Measurements from ENCODE around the gene TMEM150A.

TMEM150A gene

GRCh38 chr2:85550486-85550885 lies 52.0 kb downstream of the TMEM150A start:
- H3K27me3 ChIP-seq (ENCODE audit: control insufficient read depth, low read length): no peaks in the 10 kb centered on the region
- no peak overlapping the region for H3K4me2 ChIP-seq (ENCODE audit: low read length)
- no peak overlapping the region for H3K27ac ChIP-seq (ENCODE audit: low read depth, low read length)
- H3K4me3 ChIP-seq (ENCODE audit: low read length): no peak overlapping the region
- no peaks in the 10 kb centered on the region for H3K4me1 ChIP-seq (ENCODE audit: control insufficient read depth, low read length)
- H3K79me2 ChIP-seq (ENCODE audit: control insufficient read depth, low read length): no peaks in the 10 kb centered on the region
- H3K9me3 ChIP-seq (ENCODE audit: control insufficient read depth, insufficient read depth, low read length): no peaks in the 10 kb centered on the region
- H3K9me2 ChIP-seq (replicated peaks; ENCODE audit: control insufficient read depth, low read length): no peaks in the 10 kb centered on the region
- H3K36me3 ChIP-seq (ENCODE audit: control insufficient read depth, low read length): peaks cover 75% of the 10 kb centered on the region
- H4K20me1 ChIP-seq (ENCODE audit: control insufficient read depth, insufficient read depth, low read depth, low read length): no peaks in the 10 kb centered on the region; the same call in 1 of the 2 replicates
- TF ChIP-seq, protein P1, sequence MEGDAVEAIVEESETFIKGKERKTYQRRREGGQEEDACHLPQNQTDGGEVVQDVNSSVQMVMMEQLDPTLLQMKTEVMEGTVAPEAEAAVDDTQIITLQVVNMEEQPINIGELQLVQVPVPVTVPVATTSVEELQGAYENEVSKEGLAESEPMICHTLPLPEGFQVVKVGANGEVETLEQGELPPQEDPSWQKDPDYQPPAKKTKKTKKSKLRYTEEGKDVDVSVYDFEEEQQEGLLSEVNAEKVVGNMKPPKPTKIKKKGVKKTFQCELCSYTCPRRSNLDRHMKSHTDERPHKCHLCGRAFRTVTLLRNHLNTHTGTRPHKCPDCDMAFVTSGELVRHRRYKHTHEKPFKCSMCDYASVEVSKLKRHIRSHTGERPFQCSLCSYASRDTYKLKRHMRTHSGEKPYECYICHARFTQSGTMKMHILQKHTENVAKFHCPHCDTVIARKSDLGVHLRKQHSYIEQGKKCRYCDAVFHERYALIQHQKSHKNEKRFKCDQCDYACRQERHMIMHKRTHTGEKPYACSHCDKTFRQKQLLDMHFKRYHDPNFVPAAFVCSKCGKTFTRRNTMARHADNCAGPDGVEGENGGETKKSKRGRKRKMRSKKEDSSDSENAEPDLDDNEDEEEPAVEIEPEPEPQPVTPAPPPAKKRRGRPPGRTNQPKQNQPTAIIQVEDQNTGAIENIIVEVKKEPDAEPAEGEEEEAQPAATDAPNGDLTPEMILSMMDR (IDR thresholded peaks at IDR 0.05; ENCODE audit: low read depth, low read length, poor library complexity, severe bottlenecking): no peak
- no peak for TF ChIP-seq EZH2phosphoT487 (IDR thresholded peaks at IDR 0.05; ENCODE audit: borderline replicate concordance, low read length)
- peaks cover 37% of the 10 kb centered on the region for H3F3A ChIP-seq (ENCODE audit: control insufficient read depth, insufficient read depth)

GRCh38 chr2:85549826-85550225 lies 52.7 kb downstream of the TMEM150A start:
- no peaks in the 10 kb centered on the region for H3K4me1 ChIP-seq (ENCODE audit: control insufficient read depth, low read length)
- H4K20me1 ChIP-seq (ENCODE audit: control insufficient read depth, insufficient read depth, low read depth, low read length): no peaks in the 10 kb centered on the region; the same call in 1 of the 2 replicates
- peaks cover 43% of the 10 kb centered on the region for H3F3A ChIP-seq (ENCODE audit: control insufficient read depth, insufficient read depth)

GRCh38 chr2:85549095-85549494 lies 53.4 kb downstream of the TMEM150A start:
- Histone ChIP-seq H3K36me3 (ENCODE audit: control insufficient read depth, low read length) (peaks cover 75% of the 10 kb centered on the region), H3K9me2 (replicated peaks; ENCODE audit: control insufficient read depth, low read length) (no peaks in the 10 kb centered on the region), H3F3A (ENCODE audit: control insufficient read depth, insufficient read depth) (peaks cover 50% of the 10 kb centered on the region)

More at GRCh38 chr2:85549826-85550225, 52.7 kb downstream of the TMEM150A start:
- Histone ChIP-seq H3K36me3 (ENCODE audit: control insufficient read depth, low read length) (peaks cover 75% of the 10 kb centered on the region), H3K9me2 (replicated peaks; ENCODE audit: control insufficient read depth, low read length) (no peaks in the 10 kb centered on the region), H3K4me3 (ENCODE audit: low read length) (no peak overlapping the region), H3K27me3 (ENCODE audit: control insufficient read depth, low read length) (no peaks in the 10 kb centered on the region), H3K79me2 (ENCODE audit: control insufficient read depth, low read length) (no peaks in the 10 kb centered on the region), H3K27ac (ENCODE audit: low read depth, low read length) (no peak overlapping the region), H3K9me3 (ENCODE audit: control insufficient read depth, insufficient read depth, low read length) (no peaks in the 10 kb centered on the region), H3K4me2 (ENCODE audit: low read length) (no peak overlapping the region)
- TF ChIP-seq, protein P1 (IDR thresholded peaks at IDR 0.05; ENCODE audit: low read depth, low read length, poor library complexity, severe bottlenecking): no peak
- no peak for TF ChIP-seq EZH2phosphoT487 (IDR thresholded peaks at IDR 0.05; ENCODE audit: borderline replicate concordance, low read length)

More at GRCh38 chr2:85549095-85549494, 53.4 kb downstream of the TMEM150A start:
- TF ChIP-seq EZH2phosphoT487 (IDR thresholded peaks at IDR 0.05; ENCODE audit: borderline replicate concordance, low read length): no peak
- TF ChIP-seq, protein P1 (IDR thresholded peaks at IDR 0.05; ENCODE audit: low read depth, low read length, poor library complexity, severe bottlenecking): no peak
- no peak overlapping the region for H3K4me2 ChIP-seq (ENCODE audit: low read length)
- no peak overlapping the region for H3K4me3 ChIP-seq (ENCODE audit: low read length)
- no peaks in the 10 kb centered on the region for H3K9me3 ChIP-seq (ENCODE audit: control insufficient read depth, insufficient read depth, low read length)
- H4K20me1 ChIP-seq (ENCODE audit: control insufficient read depth, insufficient read depth, low read depth, low read length): no peaks in the 10 kb centered on the region; the same call in 1 of the 2 replicates
- H3K4me1 ChIP-seq (ENCODE audit: control insufficient read depth, low read length): no peaks in the 10 kb centered on the region
- no peaks in the 10 kb centered on the region for H3K79me2 ChIP-seq (ENCODE audit: control insufficient read depth, low read length)
- H3K27ac ChIP-seq (ENCODE audit: low read depth, low read length): no peak overlapping the region
- no peaks in the 10 kb centered on the region for H3K27me3 ChIP-seq (ENCODE audit: control insufficient read depth, low read length)

Data from DOHH2 (cell line).